CD14-positive monocyte (primary cell): ENCODE data around the gene C1QTNF3. TPM values are rescaled to one million over a fixed set of nuclear protein-coding genes. Genes with fewer than 3 reads are reported as not detected.

Source experiments
- DNase-seq, 3 donors: peaks; one replicate each; pipeline ENCODE4 v3.0.0-alpha.2; 2011 to 2022
- H2AFZ ChIP-seq: 2 replicates; pipeline ENCODE4 v1.6.0; 2012; ENCODE audit warnings: mild to moderate bottlenecking, low read depth, low read length, inconsistent platforms; ENCODE audit not compliant: insufficient read depth, poor library complexity, severe bottlenecking
- H3K27ac ChIP-seq, 2 donors: 1 replicate in 1 of 2; 2 replicates in 1 of 2; pipeline ENCODE4 v1.5.1; 2012 to 2013; ENCODE audit warnings: low read length in 2 of 2, control low read depth in 1 of 2, inconsistent platforms in 1 of 2, low read depth in 1 of 2, mild to moderate bottlenecking in 1 of 2
- H3K27me3 ChIP-seq, 2 donors: one replicate each; pipeline versions ENCODE4 v1.6.0 to v1.6.1; 2011 to 2013; ENCODE audit warnings: low read length in 2 of 2; ENCODE audit not compliant: control insufficient read depth in 2 of 2, insufficient read depth in 2 of 2
- H3K36me3 ChIP-seq, 2 donors: replicated peaks in 1 of 2; 1 replicate in 1 of 2; 2 replicates in 1 of 2; pipeline versions ENCODE4 v1.5.1 to v1.6.1; 2012 to 2013; ENCODE audit warnings: low read length in 2 of 2, control low read depth in 1 of 2, inconsistent platforms in 1 of 2, mild to moderate bottlenecking in 1 of 2; ENCODE audit not compliant: insufficient read depth in 2 of 2, control insufficient read depth in 1 of 2
- H3K4me1 ChIP-seq, 2 donors: 1 replicate in 1 of 2; 2 replicates in 1 of 2; pipeline versions ENCODE4 v1.5.1 to v1.6.1; 2012 to 2013; ENCODE audit warnings: low read length in 2 of 2, control low read depth in 1 of 2, inconsistent platforms in 1 of 2, mild to moderate bottlenecking in 1 of 2, moderate library complexity in 1 of 2; ENCODE audit not compliant: insufficient read depth in 2 of 2, control insufficient read depth in 1 of 2
- H3K4me2 ChIP-seq: replicated peaks from 2 replicates; pipeline ENCODE3; 2012; ENCODE audit warnings: low read length, moderate library complexity, mild to moderate bottlenecking; ENCODE audit not compliant: poor library complexity, severe bottlenecking; ENCODE audit errors: extremely low read depth
- H3K4me3 ChIP-seq, 3 experiments: fragments of 200-600 bp in 1 of 3; sonication (generic) in 1 of 3; replicated peaks in 1 of 3; 1 replicate in 2 of 3; 2 replicates in 1 of 3; pipeline ENCODE4 v1.5.1; 2011 to 2013; ENCODE audit warnings: low read length in 3 of 3, mild to moderate bottlenecking in 3 of 3, control low read depth in 2 of 3, low read depth in 2 of 3, inconsistent platforms in 1 of 3, moderate library complexity in 1 of 3
- H3K79me2 ChIP-seq: 2 replicates; pipeline ENCODE4 v1.6.0; 2012; ENCODE audit warnings: mild to moderate bottlenecking, control low read depth, inconsistent platforms, low read length, moderate library complexity; ENCODE audit not compliant: insufficient read depth
- H3K9ac ChIP-seq: 2 replicates; pipeline ENCODE4 v1.6.0; 2017; ENCODE audit warnings: low read length, mild to moderate bottlenecking; ENCODE audit not compliant: insufficient read depth, poor library complexity, severe bottlenecking
- H3K9me3 ChIP-seq, 2 donors: replicated peaks in 1 of 2; 1 replicate in 1 of 2; 2 replicates in 1 of 2; pipeline versions ENCODE4 v1.5.1 to v1.6.1; 2012 to 2013; ENCODE audit warnings: low read length in 2 of 2, control low read depth in 1 of 2; ENCODE audit not compliant: control insufficient read depth in 1 of 2, insufficient read depth in 1 of 2
- H4K20me1 ChIP-seq: 2 replicates; pipeline ENCODE4 v1.6.0; 2012; ENCODE audit warnings: mild to moderate bottlenecking, low read length, control low read depth, moderate library complexity; ENCODE audit not compliant: insufficient read depth
- H3K27ac Mint-ChIP-seq, 7 donors: one replicate each; pipeline ENCODE4 v1.8.0; 2020; ENCODE audit warnings: mild to moderate bottlenecking in 7 of 7, mixed read lengths in 7 of 7, moderate library complexity in 6 of 7, inconsistent platforms in 2 of 7
- H3K27me3 Mint-ChIP-seq, 3 donors: one replicate each; pipeline ENCODE4 v1.8.0; 2021 to 2022; ENCODE audit warnings: low read depth in 3 of 3, mild to moderate bottlenecking in 3 of 3, mixed read lengths in 3 of 3, moderate library complexity in 3 of 3, inconsistent platforms in 1 of 3
- H3K36me3 Mint-ChIP-seq, 2 donors: one replicate each; pipeline ENCODE4 v1.8.0; 2020; ENCODE audit warnings: mixed read lengths in 2 of 2, inconsistent platforms in 1 of 2, mild to moderate bottlenecking in 1 of 2
- H3K4me1 Mint-ChIP-seq: one replicate; pipeline ENCODE4 v1.8.0; 2020; ENCODE audit warnings: mild to moderate bottlenecking, mixed read lengths
- H3K4me3 Mint-ChIP-seq, 2 donors: one replicate each; pipeline ENCODE4 v1.8.0; 2020; ENCODE audit warnings: mild to moderate bottlenecking in 2 of 2, mixed read lengths in 2 of 2, moderate library complexity in 1 of 2
- H3K9me3 Mint-ChIP-seq, 7 donors: one replicate each; pipeline ENCODE4 v1.8.0; 2020 to 2022; ENCODE audit warnings: mixed read lengths in 7 of 7, mild to moderate bottlenecking in 6 of 7, moderate library complexity in 6 of 7, inconsistent platforms in 2 of 7
- CTCF ChIP-seq: fragments of 200-600 bp; IDR thresholded peaks from one replicate; pipeline ENCODE4 v1.8.0; 2022; ENCODE audit warnings: antibody characterized with exemption, mild to moderate bottlenecking
- WGBS: methylation state at CpG from one replicate; pipeline ENCODE4 v1.1.5; 2013; ENCODE audit warnings: missing lambda C conversion rate; ENCODE audit not compliant: insufficient coverage; 5-methylcytosine and 5-hydroxymethylcytosine counted together
- intact Hi-C, 2 donors: fragments of 100-400 bp; cut with micrococcal nuclease; formaldehyde crosslinking; loops; one replicate each; pipeline versions ENCODE4 v1.15.0 to v1.15.1; 2023
- polyA plus RNA-seq, 3 donors: library from polyadenylated mRNA; depleted of rRNA in 1 of 3; unstranded in 2 of 3; stranded (reverse) in 1 of 3; fragments of 300-500 nt in 2 of 3; fragments of >200 nt in 1 of 3; fragmentation: Illumina TruSeq in 2 of 3; gene quantifications; 1 replicate in 2 of 3; 2 replicates in 1 of 3; pipeline ENCODE4 v1.2.3, GENCODE V29; 2012 to 2021

C1QTNF3 gene
- polyA plus RNA-seq, 3 donors, result 1.5 TPM; not detected in 2

- no peak for TF ChIP-seq CTCF
- WGBS, result no CpG with 5 or more reads among the region's 3 CpGs
- no peaks in the 10 kb centered on the region for H3K79me2 ChIP-seq
- no peak overlapping the region for H2AFZ ChIP-seq
- H3K9ac ChIP-seq, result no peak overlapping the region
- no peaks in the 10 kb centered on the region for H3K27me3 ChIP-seq
- H3K9me3 ChIP-seq, result peaks cover 0 to 6% of the 10 kb centered on the region in 2 donors
- no peak overlapping the region for H3K27ac ChIP-seq
- intact Hi-C loops, result no loop called here
- no peaks in the 10 kb centered on the region for H3K36me3 ChIP-seq
- H3K4me3 Mint-ChIP-seq, result no peak overlapping the region
- H3K9me3 Mint-ChIP-seq, result peaks cover 0 to 3% (median 0%) of the 10 kb centered on the region in 7 donors
- peaks cover 3 to 17% of the 10 kb centered on the region in 2 donors for H3K36me3 Mint-ChIP-seq
- no peak overlapping the region for H3K27ac Mint-ChIP-seq
- H3K27me3 Mint-ChIP-seq, result peaks cover 0 to 2% (median 0%) of the 10 kb centered on the region in 3 donors
- no peaks in the 10 kb centered on the region for H4K20me1 ChIP-seq
- no peaks in the 10 kb centered on the region for H3K4me1 ChIP-seq
- no peaks in the 10 kb centered on the region for H3K4me1 Mint-ChIP-seq
- H3K4me2 ChIP-seq, result no peak overlapping the region
- H3K4me3 ChIP-seq, result no peak overlapping the region
- no peak for DNase-seq
Measured at GRCh38 chr5:34057118-34057517, 14.1 kb upstream of the C1QTNF3 start.

- Histone ChIP-seq H3K9ac (no peak overlapping the region), H3K79me2 (no peaks in the 10 kb centered on the region), H3K4me1 (no peaks in the 10 kb centered on the region), H3K36me3 (no peaks in the 10 kb centered on the region), H3K27ac (no peak overlapping the region), H4K20me1 (no peaks in the 10 kb centered on the region), H3K4me3 (no peak overlapping the region), H3K9me3 (no peaks in the 10 kb centered on the region), H3K4me2 (no peak overlapping the region), H2AFZ (no peak overlapping the region), H3K27me3 (no peaks in the 10 kb centered on the region)
- intact Hi-C loops, result no loop called here
- Mint-ChIP-seq H3K27ac (no peak overlapping the region), H3K4me3 (no peak overlapping the region), H3K36me3 (peaks cover 6 to 16% of the 10 kb centered on the region in 2 donors), H3K27me3 (peaks cover 0 to 2% (median 0%) of the 10 kb centered on the region in 3 donors), H3K9me3 (peaks cover 0 to under 1% (median 0%) of the 10 kb centered on the region in 7 donors), H3K4me1 (no peaks in the 10 kb centered on the region)
- DNase-seq, result no peak
- no peak for TF ChIP-seq CTCF
- WGBS, result 100% methylated on average over 2 of the region's 3 CpGs
Measured at GRCh38 chr5:34055667-34056066, 12.7 kb upstream of the C1QTNF3 start.
